MM.1S (cell line): ENCODE results near the gene CBX7.

Source experiments
- CTCF ChIP-seq: fragments of 300-600 bp; sonication (generic); IDR thresholded peaks from 2 replicates; pipeline ENCODE4 v1.5.1; 2016; ENCODE audit warnings: antibody characterized with exemption, low read length, mixed read lengths
- EZH2 ChIP-seq: fragments of 300-600 bp; sonication (generic); optimal IDR thresholded peaks from 2 replicates; pipeline ENCODE3; 2017; ENCODE audit warnings: low read depth, mild to moderate bottlenecking, antibody characterized with exemption, low read length, mixed read lengths
- EZH2phosphoT487 ChIP-seq: fragments of 300-600 bp; sonication (generic); IDR thresholded peaks from 2 replicates; pipeline ENCODE4 v1.6.1; 2018; ENCODE audit warnings: antibody characterized with exemption, low read length

GRCh38 chr22:39147335-39148025 lies 5.0 kb downstream of the CBX7 start:
- no peak for TF ChIP-seq CTCF
- TF ChIP-seq EZH2, result no peak
- TF ChIP-seq EZH2phosphoT487, result no peak
